Nephron progenitor cell (in vitro differentiated cells): ENCODE measurements around the gene KIR3DL1.

ENCODE experiments used
- DNase-seq: peaks from one replicate; pipeline ENCODE4 v3.0.0; 2021
- H3K27ac Mint-ChIP-seq: 2 replicates; pipeline ENCODE4 v1.8.0; 2021; ENCODE audit warnings: mild to moderate bottlenecking, moderate library complexity, mixed read lengths
- H3K27me3 Mint-ChIP-seq: 2 replicates; pipeline ENCODE4 v1.8.0; 2021; ENCODE audit warnings: mild to moderate bottlenecking, low read depth, mixed read lengths; ENCODE audit not compliant: poor library complexity
- H3K36me3 Mint-ChIP-seq: 2 replicates; pipeline ENCODE4 v1.8.0; 2021; ENCODE audit warnings: low read depth, mixed read lengths
- H3K4me1 Mint-ChIP-seq: 2 replicates; pipeline ENCODE4 v1.8.0; 2021; ENCODE audit warnings: mixed read lengths
- H3K4me3 Mint-ChIP-seq: 2 replicates; pipeline ENCODE4 v1.8.0; 2021; ENCODE audit warnings: mild to moderate bottlenecking, moderate library complexity, mixed read lengths
- H3K9me3 Mint-ChIP-seq: 2 replicates; pipeline ENCODE4 v1.8.0; 2021; ENCODE audit warnings: mild to moderate bottlenecking, moderate library complexity, mixed read lengths
- CTCF ChIP-seq: fragments of 200-600 bp; sonication (generic); IDR thresholded peaks from 2 replicates; pipeline ENCODE4 v1.5.0; 2021; ENCODE audit warnings: antibody characterized with exemption

The KIR3DL1 gene

GRCh38 chr19:54790711-54791110 is 25.6 kb upstream of the KIR3DL1 start:
- Mint-ChIP-seq H3K9me3 (peaks cover 60% of the 10 kb centered on the region), H3K4me3 (no peak overlapping the region), H3K27ac (no peak overlapping the region), H3K4me1 (no peaks in the 10 kb centered on the region), H3K27me3 (peaks cover 3% of the 10 kb centered on the region), H3K36me3 (no peaks in the 10 kb centered on the region)
- no peak for TF ChIP-seq CTCF
- DNase-seq, result no peak

GRCh38 chr19:54791476-54791875 is 24.8 kb upstream of the KIR3DL1 start:
- H3K9me3 Mint-ChIP-seq, result peaks cover 53% of the 10 kb centered on the region
- H3K36me3 Mint-ChIP-seq, result no peaks in the 10 kb centered on the region

GRCh38 chr19:54792814-54793213 is 23.5 kb upstream of the KIR3DL1 start:
- no peaks in the 10 kb centered on the region for H3K27me3 Mint-ChIP-seq
- TF ChIP-seq CTCF, result no peak

More at GRCh38 chr19:54791476-54791875, 24.8 kb upstream of the KIR3DL1 start:
- Mint-ChIP-seq H3K4me1 (no peaks in the 10 kb centered on the region), H3K4me3 (no peak overlapping the region), H3K27ac (no peak overlapping the region), H3K27me3 (peaks cover 3% of the 10 kb centered on the region)
- no peak for DNase-seq
- no peak for TF ChIP-seq CTCF

GRCh38 chr19:54795758-54796157 is 20.5 kb upstream of the KIR3DL1 start:
- no peak for TF ChIP-seq CTCF
- no peaks in the 10 kb centered on the region for H3K27me3 Mint-ChIP-seq
- no peaks in the 10 kb centered on the region for H3K4me1 Mint-ChIP-seq
- H3K36me3 Mint-ChIP-seq, result no peaks in the 10 kb centered on the region
- H3K27ac Mint-ChIP-seq, result no peak overlapping the region
- DNase-seq, result no peak
- peaks cover 45% of the 10 kb centered on the region for H3K9me3 Mint-ChIP-seq
- H3K4me3 Mint-ChIP-seq, result no peak overlapping the region

More at GRCh38 chr19:54792814-54793213, 23.5 kb upstream of the KIR3DL1 start:
- Mint-ChIP-seq H3K36me3 (no peaks in the 10 kb centered on the region), H3K9me3 (peaks cover 44% of the 10 kb centered on the region), H3K27ac (no peak overlapping the region), H3K4me1 (no peaks in the 10 kb centered on the region), H3K4me3 (no peak overlapping the region)
- DNase-seq, result no peak

GRCh38 chr19:54803410-54803809 is 12.9 kb upstream of the KIR3DL1 start, which contains the start of gene KIR2DL4:
Gene KIR2DL4 (plus strand): TSS chr19:54803610. CDS start chr19:54803652, 42 bp downstream.
- Mint-ChIP-seq H3K27ac (no peak within 1 kb of the TSS), H3K4me1 (no peaks in the 10 kb centered on the region), H3K9me3 (peaks cover 92% of the 10 kb centered on the region), H3K4me3 (no peak within 1 kb of the TSS), H3K36me3 (no peaks in the 10 kb centered on the region), H3K27me3 (no peaks in the 10 kb centered on the region)
- TF ChIP-seq CTCF, result no peak
- DNase-seq, result no peak

- Mint-ChIP-seq H3K27ac (no peak overlapping the region), H3K4me3 (no peak overlapping the region), H3K4me1 (no peaks in the 10 kb centered on the region), H3K36me3 (no peaks in the 10 kb centered on the region), H3K9me3 (peaks cover 91% of the 10 kb centered on the region), H3K27me3 (no peaks in the 10 kb centered on the region)
- no peak for DNase-seq
- TF ChIP-seq CTCF, result no peak
These were observed 12.2 kb upstream of the KIR3DL1 start for GRCh38 chr19:54804101-54804500.
